Pancreas (tissue), 10 donors: ENCODE measurements around the gene RHOU. TPM values are rescaled to one million over a fixed set of nuclear protein-coding genes. Genes with fewer than 3 reads are reported as not detected.

ENCODE experiments used
- ATAC-seq, 4 donors: fragments of 200-7000 bp; cut with Tn5 transposase; one replicate each; pipeline versions ENCODE4 v1.8.0 to v1.9.1; 2020; ENCODE audit warnings: mild to moderate bottlenecking in 4 of 4, moderate library complexity in 4 of 4
- DNase-seq, 6 donors: peaks; one replicate each; pipeline ENCODE4 v3.0.0-alpha.2; 2020
- FAIRE-seq: peaks from 2 replicates; lab custom pipeline; 2012; peaks lifted over from hg19 to GRCh38; lab: Jason Lieb, UNC
- H3K27ac ChIP-seq, 4 donors: fragments of 200-600 bp; sonication (generic); 1 replicate in 3 of 4; 2 replicates in 1 of 4; pipeline versions ENCODE4 v1.5.0 to v1.8.0; 2020
- H3K27me3 ChIP-seq, 4 donors: fragments of 200-600 bp; one replicate each; pipeline ENCODE4 v1.8.0; 2021
- H3K36me3 ChIP-seq, 3 donors: fragments of 200-600 bp; sonication (generic) in 1 of 3; one replicate each; pipeline versions ENCODE4 v1.5.0 to v1.8.0; 2020 to 2021
- H3K4me1 ChIP-seq, 3 donors: fragments of 200-600 bp; one replicate each; pipeline ENCODE4 v1.8.0; 2021
- H3K4me3 ChIP-seq, 4 donors: fragments of 200-600 bp; sonication (generic) in 2 of 4; one replicate each; pipeline versions ENCODE4 v1.5.0 to v1.8.0; 2020 to 2021
- H3K9me3 ChIP-seq, 4 donors: fragments of 200-600 bp; one replicate each; pipeline ENCODE4 v1.8.0; 2021
- CTCF ChIP-seq, 4 donors: fragments of 200-600 bp; sonication (generic) in 3 of 4; IDR thresholded peaks; one replicate each; pipeline versions ENCODE4 v1.5.0 to v1.8.0; 2021; ENCODE audit warnings: antibody characterized with exemption in 4 of 4
- WGBS, 2 donors: extraction: QIAGEN DNeasy Blood & Tissue Kit; methylation state at CpG; one replicate each; pipeline ENCODE4 v1.1.7; 2013; 5-methylcytosine and 5-hydroxymethylcytosine counted together
- intact Hi-C, 3 donors: fragments of 100-400 bp; cut with DNase I; formaldehyde crosslinking; loops; one replicate each; pipeline versions ENCODE4 v1.11.1 to v1.14.2; 2022
- polyA plus RNA-seq, 2 donors: library from polyadenylated mRNA; stranded (reverse); fragments of 200-250 nt; gene quantifications; one replicate each; pipeline ENCODE4 v1.2.3, GENCODE V29; 2013
- total RNA-seq, 6 donors: library from RNA; stranded (reverse); fragmentation: NEBNext Ultra II Directional in 4 of 6; extraction: Animal tissue kit (Norgen Biotek cat#: 25700) in 4 of 6; gene quantifications; one replicate each; pipeline versions ENCODE4 v1.2.1 to v1.2.4, GENCODE V29; 2021 to 2023
- donor health status: healthy with polysubstance abuse.
- donor health status: DM: no; HTN: no; CAD: no; lungs with moderate emphysema.
- donor health status: DM: no; HTN: no; CAD: no.
- donor health status: control.
- donor health status: control.
- donor health status: Bipolar disorder and iron deficiency.
- donor health status: DM: yes; HTN: yes; CAD: no.
- donor health status: DM: no; HTN: no; CAD: no.
- donor health status: DM: no; HTN: no; CAD: no.
- donor health status: DM: yes; HTN: yes; CAD: no.

Gene RHOU
- total and polyA plus RNA-seq, 8 donors, result 5.4 to 14.1 (median 9.8) TPM

GRCh38 chr1:228782662-228783417 is 47.6 kb downstream of the RHOU start:
- H3K27ac ChIP-seq, result peak overlapping the region in 3 of 4 donors; percentile 61 to 64 (median 62)
- DNase-seq, result peak in 4 of 6 donors; percentile 49 to 62 (median 58)
- H3K9me3 ChIP-seq, result no peaks in the 10 kb centered on the region
- ATAC-seq, result peak; percentile 88 to 95 (median 92)
- no peak for TF ChIP-seq CTCF (IDR thresholded peaks at IDR 0.05)
- no peak for FAIRE-seq
- H3K27me3 ChIP-seq, result no peaks in the 10 kb centered on the region
- 26 to 37% methylated on average over 5 of the region's 5 CpGs for WGBS, 2 donors
- no peaks in the 10 kb centered on the region for H3K36me3 ChIP-seq
- intact Hi-C loops, result no loop called here
- no peak overlapping the region for H3K4me3 ChIP-seq
- H3K4me1 ChIP-seq, result peaks cover 4 to 10% (median 6%) of the 10 kb centered on the region in 3 donors

- Histone ChIP-seq H3K27ac (peak overlapping the region in 2 of 4 donors; percentile 61 to 64), H3K4me3 (no peak overlapping the region), H3K4me1 (peaks cover 4 to 10% (median 6%) of the 10 kb centered on the region in 3 donors), H3K36me3 (no peaks in the 10 kb centered on the region), H3K27me3 (no peaks in the 10 kb centered on the region), H3K9me3 (no peaks in the 10 kb centered on the region)
- DNase-seq, result no peak
- 55% methylated on average over 11 of the region's 11 CpGs for WGBS, 2 donors
- no peak for FAIRE-seq
- intact Hi-C loops, result no loop called here
- peak; percentile 5 to 22 (median 11) for ATAC-seq
- TF ChIP-seq CTCF (IDR thresholded peaks at IDR 0.05), result no peak
Measured at GRCh38 chr1:228783418-228784040, 48.2 kb downstream of the RHOU start.

- no peak for FAIRE-seq
Measured at GRCh38 chr1:228784181-228784580, 48.9 kb downstream of the RHOU start.

GRCh38 chr1:228785366-228786330 is 50.4 kb downstream of the RHOU start:
- no peaks in the 10 kb centered on the region for H3K9me3 ChIP-seq
- FAIRE-seq, result no peak
- H3K4me1 ChIP-seq, result peaks cover 4 to 10% (median 6%) of the 10 kb centered on the region in 3 donors
- H3K36me3 ChIP-seq, result no peaks in the 10 kb centered on the region
- no peaks in the 10 kb centered on the region for H3K27me3 ChIP-seq
- TF ChIP-seq CTCF (IDR thresholded peaks at IDR 0.05), result no peak
- no peak overlapping the region for H3K4me3 ChIP-seq
- intact Hi-C loops, result no loop called here
- 80 to 89% methylated on average over 15 of the region's 15 CpGs for WGBS, 2 donors
- ATAC-seq, result no peak
- H3K27ac ChIP-seq, result no peak overlapping the region
- DNase-seq, result no peak

More at GRCh38 chr1:228784181-228784580, 48.9 kb downstream of the RHOU start:
- Histone ChIP-seq H3K9me3 (no peaks in the 10 kb centered on the region), H3K27ac (no peak overlapping the region), H3K36me3 (no peaks in the 10 kb centered on the region), H3K4me3 (no peak overlapping the region), H3K27me3 (no peaks in the 10 kb centered on the region), H3K4me1 (peaks cover 4 to 10% (median 6%) of the 10 kb centered on the region in 3 donors)
- WGBS, 2 donors, result 91 to 100% methylated on average over 3 of the region's 3 CpGs
- no peak for TF ChIP-seq CTCF (IDR thresholded peaks at IDR 0.05)
- intact Hi-C loops, result no loop called here
- ATAC-seq (no peak), DNase-seq (no peak)
